ENCODE measurements around the gene OCA2.

The OCA2 gene

DNA sequence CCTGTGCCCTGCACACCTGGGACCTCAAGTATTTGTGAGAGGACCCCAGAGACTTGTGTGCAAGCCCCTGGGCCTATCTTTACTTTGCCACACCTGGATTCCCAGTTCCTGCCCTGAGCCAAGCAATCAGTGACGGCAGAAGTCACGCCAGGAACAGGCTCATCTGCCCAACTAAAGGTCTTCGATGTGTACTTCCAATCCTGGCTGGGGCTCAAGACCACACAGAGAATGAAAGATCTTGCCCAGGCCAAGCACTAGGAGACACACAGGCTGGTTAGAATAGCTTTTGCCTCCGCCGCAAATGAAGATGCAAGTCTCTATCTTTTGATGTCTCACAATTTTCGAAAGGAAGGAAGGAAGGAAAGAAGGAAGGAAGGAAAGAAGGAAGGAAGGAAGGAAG, 228.8 kb downstream of the OCA2 start:
- H3K36me3 ChIP-seq (ENCODE audit: control insufficient read depth, insufficient read depth, low read length), result no peaks in the 10 kb centered on the region
- WGBS, 2 experiments (ENCODE audit: insufficient coverage in 2 of 2), result 94% methylated on average over 6 of the region's 6 CpGs
- H3K9me3 ChIP-seq (ENCODE audit: control insufficient read depth, low read length), result no peaks in the 10 kb centered on the region

DNA sequence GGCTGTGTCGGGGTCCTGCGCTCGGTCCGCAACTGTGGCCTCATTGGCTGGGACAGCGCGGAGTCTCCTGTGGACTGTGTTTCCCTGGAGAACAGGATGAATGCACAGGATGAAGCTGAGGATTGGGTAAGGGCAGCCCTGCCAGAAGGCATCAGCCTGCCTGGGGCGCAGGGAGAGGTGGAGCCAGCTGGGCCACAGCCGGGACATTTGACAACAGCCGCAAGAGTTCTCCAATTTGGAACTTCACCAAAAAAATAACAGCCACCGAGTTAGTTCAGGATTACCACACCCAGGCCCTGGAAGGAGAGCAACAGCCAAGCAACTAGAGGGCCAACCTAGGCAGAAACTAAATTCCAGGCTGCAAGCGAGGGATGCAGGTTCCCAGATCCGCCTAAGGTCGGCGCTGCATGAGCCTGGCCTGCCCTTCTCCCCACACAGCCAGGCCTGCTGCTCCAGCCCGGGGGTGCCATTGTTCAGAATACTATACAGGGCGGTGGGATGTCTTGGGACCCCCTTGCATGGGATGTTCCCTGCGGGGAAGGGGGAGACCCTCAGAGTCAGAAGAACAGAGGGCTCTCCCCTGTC, 229.3 kb downstream of the OCA2 start:
- Histone ChIP-seq H3K27ac (ENCODE audit: low read depth, low read length, severe bottlenecking) (no peak overlapping the region), H3K36me3 (ENCODE audit: control insufficient read depth, insufficient read depth, low read length) (no peaks in the 10 kb centered on the region), H3K4me3 (ENCODE audit: extremely low read depth, insufficient read depth, low read length, poor library complexity, severe bottlenecking) (no peak overlapping the region), H3K4me1 (ENCODE audit: control insufficient read depth, insufficient read depth, low read length, poor library complexity, severe bottlenecking) (no peaks in the 10 kb centered on the region), H3K9me3 (ENCODE audit: control insufficient read depth, low read length) (no peaks in the 10 kb centered on the region)
- 88 to 94% methylated on average over 14 of the region's 17 CpGs for WGBS, 2 experiments (ENCODE audit: insufficient coverage in 2 of 2)

More for the DNA sequence above, 228.8 kb downstream of the OCA2 start:
- H3K4me3 ChIP-seq (ENCODE audit: extremely low read depth, insufficient read depth, low read length, poor library complexity, severe bottlenecking), result no peak overlapping the region
- H3K4me1 ChIP-seq (ENCODE audit: control insufficient read depth, insufficient read depth, low read length, poor library complexity, severe bottlenecking), result no peaks in the 10 kb centered on the region
- H3K27ac ChIP-seq (ENCODE audit: low read depth, low read length, severe bottlenecking), result no peak overlapping the region

GRCh38 chr15:27868828-27869404, 230.2 kb downstream of the OCA2 start:
- 88 to 96% methylated on average over 5 to 9 of the region's 10 CpGs for WGBS, 2 experiments (ENCODE audit: insufficient coverage in 2 of 2)

DNA sequence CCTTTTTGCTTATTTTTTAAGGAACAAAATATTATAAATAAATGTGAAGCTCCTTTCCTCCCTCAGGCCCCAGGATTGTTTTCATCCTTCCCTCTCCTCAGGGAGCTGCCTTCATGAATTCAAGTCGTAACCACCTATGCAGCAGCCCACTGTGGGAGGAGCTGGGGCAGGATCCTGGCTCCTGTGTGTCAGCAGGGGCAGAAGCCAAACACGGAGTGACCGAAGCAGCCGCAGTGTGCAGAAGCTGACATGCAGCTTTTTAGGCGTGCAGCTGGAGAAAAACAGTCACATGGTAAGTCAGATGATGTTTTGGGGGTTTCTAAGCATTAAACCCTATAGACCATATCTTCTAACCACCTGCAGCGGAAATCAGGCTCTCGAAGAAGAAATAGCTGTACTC, 231.3 kb downstream of the OCA2 start:
- H3K9me3 ChIP-seq (ENCODE audit: control insufficient read depth, low read length), result no peaks in the 10 kb centered on the region
- H3K4me3 ChIP-seq (ENCODE audit: extremely low read depth, insufficient read depth, low read length, poor library complexity, severe bottlenecking), result no peak overlapping the region
- no peaks in the 10 kb centered on the region for H3K36me3 ChIP-seq (ENCODE audit: control insufficient read depth, insufficient read depth, low read length)
- no peak overlapping the region for H3K27ac ChIP-seq (ENCODE audit: low read depth, low read length, severe bottlenecking)
- no peaks in the 10 kb centered on the region for H3K4me1 ChIP-seq (ENCODE audit: control insufficient read depth, insufficient read depth, low read length, poor library complexity, severe bottlenecking)
- 58 to 74% methylated on average over 5 to 6 of the region's 7 CpGs for WGBS, 2 experiments (ENCODE audit: insufficient coverage in 2 of 2)

More at GRCh38 chr15:27868828-27869404, 230.2 kb downstream of the OCA2 start:
- Histone ChIP-seq H3K9me3 (ENCODE audit: control insufficient read depth, low read length) (no peaks in the 10 kb centered on the region), H3K4me3 (ENCODE audit: extremely low read depth, insufficient read depth, low read length, poor library complexity, severe bottlenecking) (no peak overlapping the region), H3K36me3 (ENCODE audit: control insufficient read depth, insufficient read depth, low read length) (no peaks in the 10 kb centered on the region), H3K27ac (ENCODE audit: low read depth, low read length, severe bottlenecking) (no peak overlapping the region), H3K4me1 (ENCODE audit: control insufficient read depth, insufficient read depth, low read length, poor library complexity, severe bottlenecking) (no peaks in the 10 kb centered on the region)

- no peaks in the 10 kb centered on the region for H3K9me3 ChIP-seq (ENCODE audit: control insufficient read depth, low read length)
- no peaks in the 10 kb centered on the region for H3K36me3 ChIP-seq (ENCODE audit: control insufficient read depth, insufficient read depth, low read length)
- no peaks in the 10 kb centered on the region for H3K4me1 ChIP-seq (ENCODE audit: control insufficient read depth, insufficient read depth, low read length, poor library complexity, severe bottlenecking)
- no peak overlapping the region for H3K27ac ChIP-seq (ENCODE audit: low read depth, low read length, severe bottlenecking)
- no peak overlapping the region for H3K4me3 ChIP-seq (ENCODE audit: extremely low read depth, insufficient read depth, low read length, poor library complexity, severe bottlenecking)
- 90 to 94% methylated on average over 10 of the region's 10 CpGs for WGBS, 2 experiments (ENCODE audit: insufficient coverage in 2 of 2)
Observed at GRCh38 chr15:27866505-27867165, 232.5 kb downstream of the OCA2 start.

- no peak overlapping the region for H3K4me3 ChIP-seq (ENCODE audit: extremely low read depth, insufficient read depth, low read length, poor library complexity, severe bottlenecking)
- no peak overlapping the region for H3K27ac ChIP-seq (ENCODE audit: low read depth, low read length, severe bottlenecking)
- no peaks in the 10 kb centered on the region for H3K36me3 ChIP-seq (ENCODE audit: control insufficient read depth, insufficient read depth, low read length)
- 86 to 100% methylated on average over 2 to 3 of the region's 3 CpGs for WGBS, 2 experiments (ENCODE audit: insufficient coverage in 2 of 2)
- no peaks in the 10 kb centered on the region for H3K4me1 ChIP-seq (ENCODE audit: control insufficient read depth, insufficient read depth, low read length, poor library complexity, severe bottlenecking)
- no peaks in the 10 kb centered on the region for H3K9me3 ChIP-seq (ENCODE audit: control insufficient read depth, low read length)
Observed at GRCh38 chr15:27865926-27866325, 233.2 kb downstream of the OCA2 start.

DNA sequence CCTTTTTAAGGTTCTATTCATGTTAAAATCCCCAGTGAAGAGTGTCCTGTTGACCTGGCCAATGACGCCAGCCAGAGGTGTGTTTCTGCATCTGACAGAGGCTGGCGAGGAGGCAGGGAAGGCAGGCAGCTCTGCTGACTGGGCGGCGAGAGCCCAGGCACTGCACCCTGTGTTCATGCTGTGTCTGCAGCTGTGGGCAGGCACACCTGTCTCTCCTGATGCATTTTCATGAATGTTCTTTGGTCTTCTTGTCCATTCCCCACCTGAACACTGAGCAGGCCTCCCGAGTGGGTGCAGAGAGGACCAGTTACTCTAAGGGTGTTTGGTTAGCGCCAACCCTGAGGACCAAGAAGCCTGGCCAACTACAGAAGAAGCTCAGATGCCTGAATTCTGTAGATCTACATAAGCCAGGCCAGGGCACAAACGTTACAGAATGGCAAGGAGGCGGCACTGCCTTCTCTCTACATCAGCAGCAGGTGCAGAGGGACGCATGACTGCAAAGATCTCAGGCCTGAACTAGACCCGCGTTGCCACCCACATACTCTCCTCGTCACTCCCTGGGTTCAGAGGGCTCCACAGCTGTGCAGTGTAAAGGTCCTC, 233.7 kb downstream of the OCA2 start:
- Histone ChIP-seq H3K4me3 (ENCODE audit: extremely low read depth, insufficient read depth, low read length, poor library complexity, severe bottlenecking) (no peak overlapping the region), H3K9me3 (ENCODE audit: control insufficient read depth, low read length) (no peaks in the 10 kb centered on the region), H3K36me3 (ENCODE audit: control insufficient read depth, insufficient read depth, low read length) (no peaks in the 10 kb centered on the region), H3K27ac (ENCODE audit: low read depth, low read length, severe bottlenecking) (no peak overlapping the region), H3K4me1 (ENCODE audit: control insufficient read depth, insufficient read depth, low read length, poor library complexity, severe bottlenecking) (no peaks in the 10 kb centered on the region)
- WGBS, 2 experiments (ENCODE audit: insufficient coverage in 2 of 2), result 86 to 94% methylated on average over 11 to 12 of the region's 12 CpGs

- Histone ChIP-seq H3K9me3 (ENCODE audit: control insufficient read depth, low read length) (no peaks in the 10 kb centered on the region), H3K4me1 (ENCODE audit: control insufficient read depth, insufficient read depth, low read length, poor library complexity, severe bottlenecking) (no peaks in the 10 kb centered on the region), H3K36me3 (ENCODE audit: control insufficient read depth, insufficient read depth, low read length) (no peaks in the 10 kb centered on the region), H3K4me3 (ENCODE audit: extremely low read depth, insufficient read depth, low read length, poor library complexity, severe bottlenecking) (no peak overlapping the region), H3K27ac (ENCODE audit: low read depth, low read length, severe bottlenecking) (no peak overlapping the region)
- WGBS, 2 experiments (ENCODE audit: insufficient coverage in 2 of 2), result 87 to 93% methylated on average over 8 of the region's 8 CpGs
Observed at GRCh38 chr15:27864719-27865118, 234.4 kb downstream of the OCA2 start.

DNA sequence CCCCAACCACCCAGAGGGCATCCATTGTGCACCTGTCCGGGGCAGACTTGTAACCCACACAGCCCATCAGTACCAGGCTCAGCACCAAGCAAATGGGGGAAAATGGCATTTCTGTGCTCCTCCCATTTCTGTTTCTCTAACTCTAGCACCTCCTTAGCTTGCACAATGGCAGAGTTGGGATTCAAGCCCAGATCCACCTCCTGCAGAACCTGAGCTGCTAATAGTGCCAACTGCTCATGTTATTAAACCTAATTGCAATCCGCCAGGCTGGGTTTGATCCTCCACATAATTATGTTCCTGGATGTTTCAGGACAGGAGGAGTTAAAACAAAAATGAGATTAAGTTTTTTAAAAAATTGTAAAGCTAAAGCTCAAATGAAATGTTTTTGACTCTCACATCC, 235.0 kb downstream of the OCA2 start:
- H3K9me3 ChIP-seq (ENCODE audit: control insufficient read depth, low read length), result no peaks in the 10 kb centered on the region
- WGBS, 2 experiments (ENCODE audit: insufficient coverage in 2 of 2), result 85 to 92% methylated on average over 1 to 2 of the region's 2 CpGs
- no peaks in the 10 kb centered on the region for H3K36me3 ChIP-seq (ENCODE audit: control insufficient read depth, insufficient read depth, low read length)
- no peak overlapping the region for H3K27ac ChIP-seq (ENCODE audit: low read depth, low read length, severe bottlenecking)
- H3K4me3 ChIP-seq (ENCODE audit: extremely low read depth, insufficient read depth, low read length, poor library complexity, severe bottlenecking), result no peak overlapping the region
- no peaks in the 10 kb centered on the region for H3K4me1 ChIP-seq (ENCODE audit: control insufficient read depth, insufficient read depth, low read length, poor library complexity, severe bottlenecking)

DNA sequence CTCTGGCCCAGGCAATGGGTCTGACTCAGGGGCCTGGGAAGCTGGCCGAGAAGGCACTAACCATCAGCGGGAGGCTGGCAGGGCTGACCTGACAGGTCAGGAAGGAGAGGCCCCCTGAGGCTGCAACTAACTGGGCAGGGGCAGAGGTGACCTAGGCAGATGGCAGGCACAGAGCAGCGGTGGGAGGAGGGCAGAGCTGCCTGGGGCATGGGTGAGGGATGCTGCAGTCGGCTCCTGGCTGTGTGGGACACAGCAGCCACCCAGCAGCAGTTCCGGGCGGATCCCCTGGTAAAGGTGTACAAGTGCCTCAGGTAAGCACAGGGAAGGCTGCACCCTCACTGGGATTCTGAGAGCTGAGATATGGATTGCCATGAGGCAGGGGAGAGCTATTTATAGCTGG, 236.1 kb downstream of the OCA2 start:
- H3K9me3 ChIP-seq (ENCODE audit: control insufficient read depth, low read length), result no peaks in the 10 kb centered on the region
- no peak overlapping the region for H3K4me3 ChIP-seq (ENCODE audit: extremely low read depth, insufficient read depth, low read length, poor library complexity, severe bottlenecking)
- no peaks in the 10 kb centered on the region for H3K4me1 ChIP-seq (ENCODE audit: control insufficient read depth, insufficient read depth, low read length, poor library complexity, severe bottlenecking)
- no peak overlapping the region for H3K27ac ChIP-seq (ENCODE audit: low read depth, low read length, severe bottlenecking)
- H3K36me3 ChIP-seq (ENCODE audit: control insufficient read depth, insufficient read depth, low read length), result no peaks in the 10 kb centered on the region
- 93 to 99% methylated on average over 6 of the region's 6 CpGs for WGBS, 2 experiments (ENCODE audit: insufficient coverage in 2 of 2)

- WGBS, 2 experiments (ENCODE audit: insufficient coverage in 2 of 2), result 94 to 96% methylated on average over 6 to 8 of the region's 8 CpGs
- Histone ChIP-seq H3K4me1 (ENCODE audit: control insufficient read depth, insufficient read depth, low read length, poor library complexity, severe bottlenecking) (no peaks in the 10 kb centered on the region), H3K27ac (ENCODE audit: low read depth, low read length, severe bottlenecking) (no peak overlapping the region), H3K36me3 (ENCODE audit: control insufficient read depth, insufficient read depth, low read length) (no peaks in the 10 kb centered on the region), H3K9me3 (ENCODE audit: control insufficient read depth, low read length) (no peaks in the 10 kb centered on the region), H3K4me3 (ENCODE audit: extremely low read depth, insufficient read depth, low read length, poor library complexity, severe bottlenecking) (no peak overlapping the region)
Observed at GRCh38 chr15:27861171-27861570, 237.9 kb downstream of the OCA2 start.

All from mesodermal cell (in vitro differentiated cells).